Measurements from ENCODE around the gene VSTM1. TPM values are rescaled to one million over a fixed set of nuclear protein-coding genes. Genes with fewer than 3 reads are reported as not detected.

The VSTM1 gene
- total RNA-seq, 2 donors from 2014 or later, result not detected

GRCh38 chr19:53991224-53992113 lies 72.2 kb downstream of the VSTM1 start, which contains the start of gene CACNG6:
Gene CACNG6 (plus strand): TSS chr19:53991637. CDS start chr19:53992878, 1,241 bp downstream.
- no peak for ATAC-seq (replicated peaks in 1 of 2)
- H3K36me3 Mint-ChIP-seq (ENCODE audit: insufficient read depth in 2 of 2), result no peaks in the 10 kb centered on the region
- peak within 1 kb of the TSS; percentile 28 to 63 for H3K4me3 Mint-ChIP-seq
- H3K9me3 Mint-ChIP-seq, result no peaks in the 10 kb centered on the region
- H3K27me3 Mint-ChIP-seq (ENCODE audit: low read depth), result peaks cover 40% of the 10 kb centered on the region
- DNase-seq, result no peak
- no peak within 1 kb of the TSS for H3K27ac Mint-ChIP-seq
- peaks cover 13% of the 10 kb centered on the region for H3K4me1 Mint-ChIP-seq (ENCODE audit: low read depth)

Other genes with a start within 250 kb of the VSTM1 start
- not detected for gene NLRP12, start 239.6 kb downstream of the VSTM1 start, total RNA-seq
- 10 to 100 TPM; 32.7 to 43.5 TPM for gene MYADM, start 196.0 kb downstream of the VSTM1 start, total RNA-seq
- gene PRKCG, start 181.7 kb downstream of the VSTM1 start, total RNA-seq, result not detected
- gene CACNG7, start 154.6 kb downstream of the VSTM1 start, total RNA-seq, result not detected
- gene CACNG8, start 101.0 kb downstream of the VSTM1 start, total RNA-seq, result under 1 TPM in 1 of 2 donors, not detected in 1; 0.02 TPM
- gene CACNG6, start 72.3 kb downstream of the VSTM1 start, total RNA-seq, result not detected
- not detected for gene TARM1, start 17.5 kb upstream of the VSTM1 start, total RNA-seq
- 1 to 10 TPM; 1.1 to 2.3 TPM for gene OSCAR, start 36.9 kb upstream of the VSTM1 start, total RNA-seq
- 10 to 100 TPM; 40.6 to 52.6 TPM for gene NDUFA3, start 39.0 kb upstream of the VSTM1 start, total RNA-seq
- gene TFPT, start 51.8 kb upstream of the VSTM1 start, total RNA-seq, result 10 to 100 TPM; 36.0 to 38.8 TPM
- gene PRPF31, start 51.9 kb upstream of the VSTM1 start, total RNA-seq, result 10 to 100 TPM; 55.0 to 55.6 TPM
- gene CNOT3, start 73.9 kb upstream of the VSTM1 start, total RNA-seq, result 100 to 1,000 TPM in 1 of 2 donors, 10 to 100 TPM in 1; 84.5 to 107 TPM
- 1 to 10 TPM; 2.9 to 3.7 TPM for gene LENG1, start 95.8 kb upstream of the VSTM1 start, total RNA-seq
- gene TMC4, start 109.3 kb upstream of the VSTM1 start, total RNA-seq, result under 1 TPM; 0.24 to 0.63 TPM
- 10 to 100 TPM; 60.3 to 71.0 TPM for gene MBOAT7, start 125.7 kb upstream of the VSTM1 start, total RNA-seq
- 10 to 100 TPM; 11.0 to 17.5 TPM for gene TSEN34, start 127.4 kb upstream of the VSTM1 start, total RNA-seq
- 1,000 to 10,000 TPM; 1,618 to 1,817 TPM for gene RPS9, start 137.0 kb upstream of the VSTM1 start, total RNA-seq
- gene LILRB3, start 159.1 kb upstream of the VSTM1 start, total RNA-seq, result 1 to 10 TPM in 1 of 2 donors, under 1 TPM in 1; 0.31 to 1.2 TPM
- not detected for gene LILRA6, start 178.9 kb upstream of the VSTM1 start, total RNA-seq
- gene LILRB5, start 193.4 kb upstream of the VSTM1 start, total RNA-seq, result under 1 TPM in 1 of 2 donors, not detected in 1; 0.12 TPM
- gene LILRB2, start 217.2 kb upstream of the VSTM1 start, total RNA-seq, result not detected
- not detected for gene LILRA5, start 249.3 kb upstream of the VSTM1 start, total RNA-seq